ENCODE results near the gene MARCHF10. TPM values are rescaled to one million over a fixed set of nuclear protein-coding genes. Genes with fewer than 3 reads are reported as not detected.

The MARCHF10 gene
- total RNA-seq, 1 donor from 2014 or later: not detected

DNA sequence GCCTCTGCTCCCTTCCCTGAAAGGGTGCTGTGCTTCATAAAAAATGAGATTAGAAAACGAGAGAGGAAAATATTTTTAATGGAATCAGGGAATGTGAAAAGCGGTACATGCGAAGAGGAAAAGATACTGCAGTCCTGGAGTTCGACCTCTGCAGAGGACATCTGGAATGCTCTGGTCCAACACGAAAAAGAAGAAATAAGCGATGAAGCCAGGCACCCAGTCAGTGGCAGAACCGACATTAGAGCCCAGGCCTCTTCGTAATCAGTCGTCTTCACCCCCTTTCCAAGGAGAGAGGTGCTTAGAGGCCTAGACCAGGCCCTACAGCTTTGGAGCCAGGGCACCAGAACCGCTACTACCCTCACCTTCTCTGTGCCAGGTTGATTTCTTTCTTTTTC, 459 bp upstream of the MARCHF10 start:
- H3K27ac Mint-ChIP-seq: no peak overlapping the region
- POLR2A ChIA-PET: no interaction called here

DNA sequence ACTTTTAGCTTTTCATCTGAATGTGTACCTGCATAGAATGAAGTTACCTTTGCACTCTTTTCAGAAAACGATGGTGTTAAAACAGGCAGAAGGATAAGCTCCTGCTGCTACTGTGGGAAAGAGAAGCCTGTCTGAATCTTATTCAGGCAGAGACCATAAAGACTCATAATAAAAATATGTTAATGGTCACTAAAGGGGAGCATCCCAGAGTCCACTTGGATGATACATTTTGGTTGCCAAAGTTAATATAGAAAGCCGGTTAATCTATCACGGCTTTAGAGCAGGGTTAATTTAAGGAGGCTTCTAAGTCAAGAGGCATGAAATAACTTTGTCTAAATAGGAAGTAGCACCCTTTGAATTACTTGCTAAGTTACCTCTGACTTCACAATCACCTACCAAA, 2.9 kb downstream of the MARCHF10 start:
- H3K4me1 Mint-ChIP-seq: peaks cover 4% of the 10 kb centered on the region
- no peak for ATAC-seq (ENCODE audit: low read depth)
- intact Hi-C loops (cut with micrococcal nuclease): no loop called here
- POLR2A ChIA-PET: no interaction called here
- no peak overlapping the region for H3K27ac Mint-ChIP-seq
- CTCF ChIA-PET: no interaction called here
- TF ChIP-seq, protein P1, sequence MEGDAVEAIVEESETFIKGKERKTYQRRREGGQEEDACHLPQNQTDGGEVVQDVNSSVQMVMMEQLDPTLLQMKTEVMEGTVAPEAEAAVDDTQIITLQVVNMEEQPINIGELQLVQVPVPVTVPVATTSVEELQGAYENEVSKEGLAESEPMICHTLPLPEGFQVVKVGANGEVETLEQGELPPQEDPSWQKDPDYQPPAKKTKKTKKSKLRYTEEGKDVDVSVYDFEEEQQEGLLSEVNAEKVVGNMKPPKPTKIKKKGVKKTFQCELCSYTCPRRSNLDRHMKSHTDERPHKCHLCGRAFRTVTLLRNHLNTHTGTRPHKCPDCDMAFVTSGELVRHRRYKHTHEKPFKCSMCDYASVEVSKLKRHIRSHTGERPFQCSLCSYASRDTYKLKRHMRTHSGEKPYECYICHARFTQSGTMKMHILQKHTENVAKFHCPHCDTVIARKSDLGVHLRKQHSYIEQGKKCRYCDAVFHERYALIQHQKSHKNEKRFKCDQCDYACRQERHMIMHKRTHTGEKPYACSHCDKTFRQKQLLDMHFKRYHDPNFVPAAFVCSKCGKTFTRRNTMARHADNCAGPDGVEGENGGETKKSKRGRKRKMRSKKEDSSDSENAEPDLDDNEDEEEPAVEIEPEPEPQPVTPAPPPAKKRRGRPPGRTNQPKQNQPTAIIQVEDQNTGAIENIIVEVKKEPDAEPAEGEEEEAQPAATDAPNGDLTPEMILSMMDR (IDR thresholded peaks at IDR 0.05): no peak
- no peak for DNase-seq
- no peaks in the 10 kb centered on the region for H3K9me3 Mint-ChIP-seq
- no peaks in the 10 kb centered on the region for H3K36me3 Mint-ChIP-seq (ENCODE audit: low read depth)
- H3K4me3 Mint-ChIP-seq: no peak overlapping the region
- H3K27me3 Mint-ChIP-seq: peaks cover 26% of the 10 kb centered on the region

More for the DNA sequence above, 459 bp upstream of the MARCHF10 start:
- H3K4me3 Mint-ChIP-seq: no peak overlapping the region
- H3K4me1 Mint-ChIP-seq: peaks cover 2% of the 10 kb centered on the region
- TF ChIP-seq, protein P1 (IDR thresholded peaks at IDR 0.05): no peak
- CTCF ChIA-PET: no interaction called here
- DNase-seq (no peak), ATAC-seq (ENCODE audit: low read depth) (no peak)
- H3K36me3 Mint-ChIP-seq (ENCODE audit: low read depth): no peaks in the 10 kb centered on the region
- H3K27me3 Mint-ChIP-seq: peaks cover 21% of the 10 kb centered on the region
- peaks cover 1% of the 10 kb centered on the region for H3K9me3 Mint-ChIP-seq
- intact Hi-C loops (cut with micrococcal nuclease): no loop called here

DNA sequence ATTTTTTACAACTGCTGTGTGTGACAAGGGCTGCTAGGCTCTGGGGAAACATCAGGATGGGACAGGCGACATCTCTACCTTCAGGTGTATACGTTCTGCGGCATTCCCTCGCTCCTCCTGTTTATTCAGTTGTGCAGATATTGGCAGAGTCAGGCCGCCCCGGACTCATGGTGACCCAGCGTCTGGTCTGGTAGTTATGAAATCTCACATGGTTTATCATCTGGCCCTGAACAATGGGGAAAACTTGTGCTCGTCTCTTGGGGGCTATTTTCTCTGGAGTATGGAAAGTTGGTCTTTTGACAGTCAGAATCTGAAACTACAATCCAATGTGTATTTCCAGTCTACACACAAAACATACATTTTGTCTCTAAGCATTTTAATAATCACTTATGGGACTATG, 3.3 kb downstream of the MARCHF10 start:
- intact Hi-C loops (cut with micrococcal nuclease): no loop called here
- Mint-ChIP-seq H3K27me3 (peaks cover 27% of the 10 kb centered on the region), H3K9me3 (no peaks in the 10 kb centered on the region), H3K4me3 (no peak overlapping the region), H3K4me1 (peaks cover 4% of the 10 kb centered on the region), H3K36me3 (ENCODE audit: low read depth) (no peaks in the 10 kb centered on the region), H3K27ac (no peak overlapping the region)
- ChIA-PET POLR2A (no interaction called here), CTCF (no interaction called here)
- TF ChIP-seq, protein P1 (IDR thresholded peaks at IDR 0.05): no peak
- DNase-seq: no peak
- no peak for ATAC-seq (ENCODE audit: low read depth)

DNA sequence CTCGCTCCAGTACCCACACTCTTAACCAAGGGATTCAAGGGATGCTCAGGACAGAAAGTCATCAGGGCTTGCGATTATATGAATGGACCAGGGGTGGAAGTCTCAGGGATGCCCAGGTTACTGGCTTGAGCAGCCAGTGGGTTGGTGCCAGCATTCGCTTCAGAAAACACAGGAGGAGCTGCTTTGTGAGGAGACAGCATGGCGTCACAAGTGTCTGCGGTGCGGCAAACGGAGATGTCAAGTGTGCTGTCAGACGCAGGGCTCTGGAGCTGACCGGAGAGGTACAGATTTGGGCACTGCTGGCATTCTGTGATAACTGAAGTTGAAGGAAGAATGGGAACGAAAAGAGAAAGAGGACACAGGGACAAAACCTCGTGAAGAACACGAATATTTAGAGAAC, 4.1 kb downstream of the MARCHF10 start:
- intact Hi-C loops (cut with micrococcal nuclease): no loop called here
- Mint-ChIP-seq H3K4me1 (peaks cover 4% of the 10 kb centered on the region), H3K27me3 (peaks cover 25% of the 10 kb centered on the region), H3K36me3 (ENCODE audit: low read depth) (no peaks in the 10 kb centered on the region), H3K27ac (no peak overlapping the region), H3K9me3 (no peaks in the 10 kb centered on the region), H3K4me3 (no peak overlapping the region)
- ChIA-PET CTCF (no interaction called here), POLR2A (no interaction called here)
- no peak for ATAC-seq (ENCODE audit: low read depth)
- no peak for DNase-seq
- TF ChIP-seq, protein P1 (IDR thresholded peaks at IDR 0.05): no peak

DNA sequence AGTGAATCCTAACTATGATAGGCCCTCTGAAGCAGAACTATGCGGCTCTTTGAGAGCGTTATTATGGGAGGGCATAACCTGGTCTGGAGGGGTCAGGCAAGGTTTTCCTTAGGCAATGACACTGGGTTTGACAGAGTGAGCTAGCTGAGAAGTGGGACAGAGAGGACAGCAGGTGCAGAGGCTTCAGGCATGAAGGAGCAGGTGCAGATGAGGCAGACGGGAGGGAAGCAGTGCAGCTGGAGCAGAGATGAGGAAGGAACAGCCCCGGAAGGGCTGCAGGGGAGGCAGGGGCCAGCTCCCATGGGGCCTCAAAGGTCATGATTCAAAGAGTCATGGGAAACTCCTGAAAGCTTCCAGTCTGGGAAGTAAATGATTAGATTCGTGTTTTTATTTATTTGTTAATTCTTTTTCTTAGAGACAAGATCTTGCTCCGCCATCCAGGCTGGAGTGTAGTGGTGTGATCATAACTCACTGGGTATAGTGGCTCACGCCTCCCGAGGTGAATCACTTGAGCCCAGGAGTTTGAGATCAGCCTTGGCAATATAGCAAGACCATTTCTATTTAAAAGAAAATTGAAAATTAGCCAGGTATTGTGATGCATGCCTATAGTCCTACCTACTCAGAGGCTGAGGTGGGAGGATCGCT, 5.4 kb downstream of the MARCHF10 start:
- H3K36me3 Mint-ChIP-seq (ENCODE audit: low read depth): no peaks in the 10 kb centered on the region
- CTCF ChIA-PET: no interaction called here

More for the DNA sequence above, 5.4 kb downstream of the MARCHF10 start:
- Mint-ChIP-seq H3K4me3 (no peak overlapping the region), H3K4me1 (peaks cover 2% of the 10 kb centered on the region), H3K27me3 (peaks cover 33% of the 10 kb centered on the region), H3K27ac (no peak overlapping the region), H3K9me3 (no peaks in the 10 kb centered on the region)
- intact Hi-C loops (cut with micrococcal nuclease): no loop called here
- TF ChIP-seq, protein P1 (IDR thresholded peaks at IDR 0.05): no peak
- DNase-seq (no peak), ATAC-seq (ENCODE audit: low read depth) (no peak)
- POLR2A ChIA-PET: no interaction called here
